Measurements from ENCODE around the gene SOD1.

SOD1 gene

GRCh38 chr21:31713973-31714740 lies 54.7 kb downstream of the SOD1 start:
- TF ChIP-seq CTCF (IDR thresholded peaks at IDR 0.05; ENCODE audit: extremely low read depth, insufficient read depth, missing control alignments), result no peak
- in situ Hi-C loops (cut with MboI; ENCODE audit: low pct_unique_long_range_greater_than_20kb, low sequenced_read_pairs, unreplicated experiment), result no loop called here
- DNase-seq (ENCODE audit: low spot score), result no peak

GRCh38 chr21:31714741-31715365 lies 55.4 kb downstream of the SOD1 start:
- TF ChIP-seq CTCF (IDR thresholded peaks at IDR 0.05; ENCODE audit: extremely low read depth, insufficient read depth, missing control alignments), result no peak
- DNase-seq (ENCODE audit: low spot score), result no peak
- in situ Hi-C loops (cut with MboI; ENCODE audit: low pct_unique_long_range_greater_than_20kb, low sequenced_read_pairs, unreplicated experiment), result no loop called here

GRCh38 chr21:31716106-31716505 lies 56.6 kb downstream of the SOD1 start:
- in situ Hi-C loops (cut with MboI; ENCODE audit: low pct_unique_long_range_greater_than_20kb, low sequenced_read_pairs, unreplicated experiment), result no loop called here
- no peak for TF ChIP-seq CTCF (IDR thresholded peaks at IDR 0.05; ENCODE audit: extremely low read depth, insufficient read depth, missing control alignments)
- DNase-seq (ENCODE audit: low spot score), result no peak

Measured in GM13977 (cell line).